ENCODE results near the gene SARDH. TPM values are rescaled to one million over a fixed set of nuclear protein-coding genes. Genes with fewer than 3 reads are reported as not detected.

The SARDH gene
- total RNA-seq, 4 donors from 2014 or later: 0.39 to 2.9 (median 0.51) TPM

DNA sequence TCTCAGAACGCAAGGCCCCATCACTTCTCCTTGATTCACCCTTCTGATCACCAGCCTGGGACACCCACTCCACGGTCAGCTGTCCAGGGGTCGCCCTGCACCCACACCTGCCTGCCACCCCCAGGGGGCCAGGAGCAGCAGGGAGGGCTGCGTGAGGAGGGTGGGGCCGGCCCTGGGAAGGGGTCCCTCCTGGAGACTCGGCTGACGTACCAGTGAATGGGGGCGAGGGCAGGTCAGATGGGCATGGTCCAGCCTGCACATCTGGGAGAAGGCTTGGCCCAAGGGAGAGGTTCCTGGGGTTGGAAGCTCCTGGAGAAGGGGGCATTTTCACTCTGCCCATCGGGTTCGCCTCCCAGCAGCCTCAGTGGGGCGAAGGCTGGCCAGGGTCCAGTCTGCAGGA is 21.8 kb upstream of the SARDH start:
- Histone ChIP-seq H3K36me3 (peaks cover 0 to 25% (median 13%) of the 10 kb centered on the region in 4 donors), H3K4me3 (no peak overlapping the region), H3K27ac (replicated peaks in 1 of 4) (no peak overlapping the region), H3K4me1 (peaks cover 0 to 3% (median 2%) of the 10 kb centered on the region in 4 donors), H3K27me3 (peaks cover 0 to 3% (median 0%) of the 10 kb centered on the region in 4 donors), H3K9me3 (no peaks in the 10 kb centered on the region)
- WGBS: 100% methylated on average over 3 of the region's 11 CpGs
- intact Hi-C loops (cut with DNase I): no loop called here
- no peak for DNase-seq (ENCODE audit: extremely low spot score)
- TF ChIP-seq, protein P1, sequence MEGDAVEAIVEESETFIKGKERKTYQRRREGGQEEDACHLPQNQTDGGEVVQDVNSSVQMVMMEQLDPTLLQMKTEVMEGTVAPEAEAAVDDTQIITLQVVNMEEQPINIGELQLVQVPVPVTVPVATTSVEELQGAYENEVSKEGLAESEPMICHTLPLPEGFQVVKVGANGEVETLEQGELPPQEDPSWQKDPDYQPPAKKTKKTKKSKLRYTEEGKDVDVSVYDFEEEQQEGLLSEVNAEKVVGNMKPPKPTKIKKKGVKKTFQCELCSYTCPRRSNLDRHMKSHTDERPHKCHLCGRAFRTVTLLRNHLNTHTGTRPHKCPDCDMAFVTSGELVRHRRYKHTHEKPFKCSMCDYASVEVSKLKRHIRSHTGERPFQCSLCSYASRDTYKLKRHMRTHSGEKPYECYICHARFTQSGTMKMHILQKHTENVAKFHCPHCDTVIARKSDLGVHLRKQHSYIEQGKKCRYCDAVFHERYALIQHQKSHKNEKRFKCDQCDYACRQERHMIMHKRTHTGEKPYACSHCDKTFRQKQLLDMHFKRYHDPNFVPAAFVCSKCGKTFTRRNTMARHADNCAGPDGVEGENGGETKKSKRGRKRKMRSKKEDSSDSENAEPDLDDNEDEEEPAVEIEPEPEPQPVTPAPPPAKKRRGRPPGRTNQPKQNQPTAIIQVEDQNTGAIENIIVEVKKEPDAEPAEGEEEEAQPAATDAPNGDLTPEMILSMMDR (IDR thresholded peaks at IDR 0.05): no peak
- TF ChIP-seq POLR2AphosphoS5 (IDR thresholded peaks at IDR 0.05) (no peak), POLR2A (IDR thresholded peaks at IDR 0.05; ENCODE audit: low read depth) (no peak), EP300 (IDR thresholded peaks at IDR 0.05) (no peak)

GRCh38 chr9:133759146-133759900 is 21.2 kb upstream of the SARDH start:
- intact Hi-C loops (cut with DNase I): no loop called here
- Histone ChIP-seq H3K36me3 (peaks cover 0 to 25% (median 13%) of the 10 kb centered on the region in 4 donors), H3K4me1 (peaks cover 0 to 6% (median 2%) of the 10 kb centered on the region in 4 donors), H3K9me3 (no peaks in the 10 kb centered on the region), H3K27ac (replicated peaks in 1 of 4) (no peak overlapping the region), H3K4me3 (no peak overlapping the region), H3K27me3 (peaks cover 0 to 9% (median 0%) of the 10 kb centered on the region in 4 donors)
- DNase-seq (ENCODE audit: extremely low spot score): no peak
- 74% methylated on average over 32 of the region's 32 CpGs for WGBS
- TF ChIP-seq POLR2A (IDR thresholded peaks at IDR 0.05; ENCODE audit: low read depth) (no peak), POLR2AphosphoS5 (IDR thresholded peaks at IDR 0.05) (no peak), EP300 (IDR thresholded peaks at IDR 0.05) (no peak)
- TF ChIP-seq, protein P1 (IDR thresholded peaks at IDR 0.05): no peak

DNA sequence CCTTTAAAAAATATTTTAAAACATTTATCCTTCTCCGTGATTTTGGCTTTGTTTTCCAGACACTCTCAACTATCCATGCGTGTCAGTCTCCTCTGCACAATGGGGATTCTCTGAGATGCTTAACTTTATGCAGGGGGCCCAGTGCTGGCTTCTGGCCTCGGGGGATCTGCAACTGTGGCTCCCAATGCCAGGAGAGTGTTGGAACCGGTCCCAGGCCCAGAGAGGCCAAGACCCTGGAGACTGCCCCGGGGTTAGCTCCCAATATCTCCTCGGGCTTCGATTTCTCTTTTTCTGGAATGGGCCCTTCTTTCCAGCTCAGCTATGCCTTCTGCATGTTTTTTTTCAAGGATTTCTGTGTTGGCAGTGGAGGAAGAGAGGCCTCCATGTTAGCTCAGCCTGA is 20.1 kb upstream of the SARDH start:
- Histone ChIP-seq H3K27ac (replicated peaks in 1 of 4) (no peak overlapping the region), H3K4me1 (peaks cover 0 to 6% (median 2%) of the 10 kb centered on the region in 4 donors), H3K27me3 (peaks cover 0 to 18% (median 0%) of the 10 kb centered on the region in 4 donors), H3K9me3 (no peaks in the 10 kb centered on the region), H3K36me3 (peaks cover 0 to 15% (median 3%) of the 10 kb centered on the region in 4 donors), H3K4me3 (no peak overlapping the region)
- intact Hi-C loops (cut with DNase I): no loop called here
- TF ChIP-seq, protein P1 (IDR thresholded peaks at IDR 0.05): no peak
- TF ChIP-seq EP300 (IDR thresholded peaks at IDR 0.05) (no peak), POLR2A (IDR thresholded peaks at IDR 0.05; ENCODE audit: low read depth) (no peak), POLR2AphosphoS5 (IDR thresholded peaks at IDR 0.05) (no peak)
- WGBS: 78% methylated on average over 7 of the region's 7 CpGs
- DNase-seq (ENCODE audit: extremely low spot score): no peak

DNA sequence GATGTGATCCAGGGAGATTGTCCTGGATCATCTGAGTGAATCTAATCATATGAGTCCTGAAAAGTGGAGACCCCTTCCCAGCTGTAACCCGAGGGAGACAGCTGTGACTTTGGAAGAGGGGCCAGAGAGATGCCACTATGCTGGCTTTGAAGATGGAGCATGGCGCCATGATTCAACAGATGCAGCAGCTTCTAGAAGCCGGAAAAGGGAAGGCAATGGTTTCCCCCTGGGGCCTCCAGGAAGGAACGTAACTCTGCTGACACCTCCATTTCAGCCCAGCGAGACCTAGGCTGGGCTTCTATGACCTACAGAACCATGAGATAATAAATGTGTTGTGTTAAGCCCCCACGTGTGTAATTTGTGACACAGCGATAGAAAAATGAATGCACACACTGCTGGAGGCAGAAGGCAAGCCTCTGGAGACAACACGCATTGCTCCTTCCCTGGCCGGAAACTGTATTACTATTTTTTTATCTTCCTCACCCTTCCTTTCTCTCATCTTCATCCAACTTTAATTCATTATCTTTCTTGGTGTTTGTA is 16.6 kb upstream of the SARDH start:
- peaks cover 0 to 6% (median under 1%) of the 10 kb centered on the region in 4 donors for H3K4me1 ChIP-seq

More for the DNA sequence above, 16.6 kb upstream of the SARDH start:
- 62% methylated on average over 9 of the region's 9 CpGs for WGBS
- no peak overlapping the region for H3K27ac ChIP-seq (replicated peaks in 1 of 4)
- DNase-seq (ENCODE audit: extremely low spot score): peak; percentile 57
- TF ChIP-seq, protein P1 (IDR thresholded peaks at IDR 0.05): no peak
- no peak for TF ChIP-seq POLR2A (IDR thresholded peaks at IDR 0.05; ENCODE audit: low read depth)
- TF ChIP-seq EP300 (IDR thresholded peaks at IDR 0.05): no peak
- no peak for TF ChIP-seq POLR2AphosphoS5 (IDR thresholded peaks at IDR 0.05)
- H3K9me3 ChIP-seq: no peaks in the 10 kb centered on the region
- peaks cover 0 to 40% (median 3%) of the 10 kb centered on the region in 4 donors for H3K27me3 ChIP-seq
- no peaks in the 10 kb centered on the region for H3K36me3 ChIP-seq
- H3K4me3 ChIP-seq: no peak overlapping the region
- intact Hi-C loops (cut with DNase I): no loop called here

Data from esophagus muscularis mucosa (tissue), 4 donors.